ENCODE measurements around the gene PARL. TPM values are rescaled to one million over a fixed set of nuclear protein-coding genes. Genes with fewer than 3 reads are reported as not detected.

The PARL gene
- total RNA-seq, 1 experiment from 2014 or later: 55.5 TPM

GRCh38 chr3:183845608-183846288 lies 38.9 kb downstream of the PARL start:
- no peaks in the 10 kb centered on the region for H3K4me1 ChIP-seq
- H3K4me3 ChIP-seq: no peak overlapping the region
- H3K9me3 ChIP-seq (replicated peaks): no peaks in the 10 kb centered on the region
- no peak for DNase-seq
- H3K27ac ChIP-seq: no peak overlapping the region
- H3K27me3 ChIP-seq: no peaks in the 10 kb centered on the region
- peaks cover 33% of the 10 kb centered on the region for H3K36me3 ChIP-seq

GRCh38 chr3:183845090-183845489 lies 39.6 kb downstream of the PARL start:
- Histone ChIP-seq H3K36me3 (peaks cover 36% of the 10 kb centered on the region), H3K4me3 (no peak overlapping the region), H3K27me3 (no peaks in the 10 kb centered on the region), H3K9me3 (replicated peaks) (no peaks in the 10 kb centered on the region), H3K4me1 (no peaks in the 10 kb centered on the region), H3K27ac (no peak overlapping the region)
- no peak for DNase-seq

DNA sequence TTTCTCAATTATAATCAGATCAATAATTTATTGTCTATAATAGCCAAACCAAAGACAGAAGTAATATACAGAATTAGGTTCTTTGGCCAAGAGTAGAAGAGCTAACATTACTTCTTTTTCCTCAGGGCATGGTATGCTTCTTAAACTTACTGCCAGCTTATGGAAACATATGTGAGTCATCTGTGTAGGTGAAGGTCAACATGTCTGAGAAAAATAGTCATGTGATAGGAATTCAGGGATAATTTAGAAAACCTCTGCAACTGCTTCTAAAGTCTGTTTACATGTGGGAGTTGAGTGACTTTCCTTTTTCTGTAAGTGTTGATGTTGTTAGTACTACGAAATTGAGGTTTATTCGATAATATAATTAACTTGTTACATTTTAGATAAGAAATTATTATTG lies 40.1 kb downstream of the PARL start:
- peaks cover 38% of the 10 kb centered on the region for H3K36me3 ChIP-seq
- no peaks in the 10 kb centered on the region for H3K27me3 ChIP-seq
- DNase-seq: no peak
- H3K9me3 ChIP-seq (replicated peaks): no peaks in the 10 kb centered on the region
- H3K4me1 ChIP-seq: no peaks in the 10 kb centered on the region
- no peak overlapping the region for H3K4me3 ChIP-seq
- no peak overlapping the region for H3K27ac ChIP-seq

DNA sequence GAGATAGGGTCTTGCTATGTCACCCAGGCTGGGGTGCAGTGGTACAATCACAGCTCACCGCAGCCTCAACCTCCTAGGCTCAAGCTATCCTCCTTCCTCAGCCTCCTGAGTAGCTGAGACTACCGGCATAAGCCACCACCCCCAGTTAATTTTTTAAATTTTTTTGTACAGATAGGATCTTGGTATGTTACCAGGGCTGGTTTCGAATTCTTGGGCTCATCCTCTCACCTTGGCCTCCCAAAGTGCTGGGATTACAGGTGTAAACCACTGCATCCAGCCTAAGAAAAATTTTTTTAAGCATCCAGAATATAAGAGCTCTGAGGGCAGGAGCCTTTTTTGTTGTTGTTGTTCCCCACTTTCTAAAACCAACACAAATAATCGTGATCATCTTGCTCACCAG lies 44.9 kb downstream of the PARL start:
- H3K9me3 ChIP-seq (replicated peaks): no peaks in the 10 kb centered on the region
- H3K36me3 ChIP-seq: peaks cover 36% of the 10 kb centered on the region
- no peaks in the 10 kb centered on the region for H3K27me3 ChIP-seq
- no peak overlapping the region for H3K4me3 ChIP-seq
- H3K27ac ChIP-seq: no peak overlapping the region
- no peaks in the 10 kb centered on the region for H3K4me1 ChIP-seq
- DNase-seq: no peak

DNA sequence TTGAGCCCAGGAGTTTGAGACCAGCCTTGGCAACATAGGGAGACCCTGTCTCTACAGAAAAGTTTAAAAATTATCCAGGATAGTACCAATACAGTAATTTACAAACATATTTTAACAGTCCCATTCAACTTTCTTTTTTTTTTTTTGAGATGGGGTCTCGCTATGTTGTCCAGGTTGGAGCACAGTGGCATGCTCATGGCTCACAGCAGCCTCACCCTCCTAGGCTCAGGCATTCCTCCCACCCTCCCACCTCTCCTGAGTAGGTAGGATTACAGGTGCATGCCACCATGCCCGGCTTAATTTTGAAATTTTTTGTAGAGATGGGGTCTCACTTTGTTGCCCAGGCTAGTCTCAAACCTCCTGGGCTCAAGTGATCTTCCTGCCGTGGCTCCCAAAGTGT lies 46.8 kb downstream of the PARL start:
- no peaks in the 10 kb centered on the region for H3K27me3 ChIP-seq
- no peaks in the 10 kb centered on the region for H3K9me3 ChIP-seq (replicated peaks)
- H3K36me3 ChIP-seq: peaks cover 34% of the 10 kb centered on the region
- DNase-seq: no peak
- no peak overlapping the region for H3K27ac ChIP-seq
- H3K4me3 ChIP-seq: no peak overlapping the region
- H3K4me1 ChIP-seq: no peaks in the 10 kb centered on the region

GRCh38 chr3:183837390-183837789 lies 47.3 kb downstream of the PARL start:
- Histone ChIP-seq H3K36me3 (peaks cover 36% of the 10 kb centered on the region), H3K4me1 (no peaks in the 10 kb centered on the region), H3K9me3 (replicated peaks) (no peaks in the 10 kb centered on the region), H3K27me3 (no peaks in the 10 kb centered on the region), H3K4me3 (no peak overlapping the region), H3K27ac (no peak overlapping the region)
- no peak for DNase-seq

GRCh38 chr3:183833516-183833915 lies 51.2 kb downstream of the PARL start:
- DNase-seq: no peak
- Histone ChIP-seq H3K27ac (no peak overlapping the region), H3K9me3 (replicated peaks) (no peaks in the 10 kb centered on the region), H3K27me3 (no peaks in the 10 kb centered on the region), H3K4me3 (no peak overlapping the region), H3K4me1 (no peaks in the 10 kb centered on the region), H3K36me3 (peaks cover 20% of the 10 kb centered on the region)

GRCh38 chr3:183830187-183830586 lies 54.5 kb downstream of the PARL start:
- peaks cover 8% of the 10 kb centered on the region for H3K4me1 ChIP-seq
- H3K27ac ChIP-seq: no peak overlapping the region
- H3K36me3 ChIP-seq: peaks cover 12% of the 10 kb centered on the region
- H3K9me3 ChIP-seq (replicated peaks): no peaks in the 10 kb centered on the region
- H3K4me3 ChIP-seq: no peak overlapping the region
- DNase-seq: no peak
- no peaks in the 10 kb centered on the region for H3K27me3 ChIP-seq

DNA sequence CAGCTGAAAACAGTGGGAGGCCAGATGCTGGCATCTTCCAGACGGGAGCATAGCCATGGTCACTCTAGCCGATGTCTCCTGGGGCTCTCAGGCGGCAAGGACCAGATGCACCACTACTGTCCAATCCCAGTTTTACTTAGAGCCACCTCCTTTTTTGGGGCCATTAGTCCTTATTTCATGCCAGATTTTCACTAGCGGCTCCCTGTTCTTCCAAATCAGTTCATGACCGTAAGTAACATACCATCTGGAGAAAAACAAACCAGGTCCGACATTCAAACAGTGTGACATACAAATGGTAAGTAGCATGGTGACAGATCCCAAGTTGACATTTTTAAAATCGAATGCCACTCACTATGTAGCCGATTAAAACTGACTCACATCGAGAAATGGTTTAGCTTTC lies 55.2 kb downstream of the PARL start:
- H3K27me3 ChIP-seq: no peaks in the 10 kb centered on the region
- peaks cover 11% of the 10 kb centered on the region for H3K36me3 ChIP-seq
- H3K4me3 ChIP-seq: no peak overlapping the region
- no peak overlapping the region for H3K27ac ChIP-seq
- no peak for DNase-seq
- peaks cover 8% of the 10 kb centered on the region for H3K4me1 ChIP-seq
- H3K9me3 ChIP-seq (replicated peaks): no peaks in the 10 kb centered on the region

DNA sequence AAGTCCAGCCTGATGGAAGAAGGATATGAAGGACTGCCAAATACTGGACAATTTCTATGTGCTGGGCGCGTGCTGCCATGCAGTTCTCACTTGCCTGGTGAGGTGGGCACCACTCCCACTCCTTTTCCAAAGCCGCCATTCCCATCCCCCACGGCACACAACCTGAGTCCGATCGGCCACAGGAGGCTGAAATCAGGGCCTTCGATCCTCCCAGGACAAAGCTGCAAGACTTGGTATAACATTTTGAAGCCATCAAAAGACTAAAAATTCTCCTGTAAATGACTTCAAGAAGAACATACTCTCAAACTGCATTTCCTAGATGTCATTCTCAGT lies 56.2 kb downstream of the PARL start:
- H3K9me3 ChIP-seq (replicated peaks): no peaks in the 10 kb centered on the region

DNA sequence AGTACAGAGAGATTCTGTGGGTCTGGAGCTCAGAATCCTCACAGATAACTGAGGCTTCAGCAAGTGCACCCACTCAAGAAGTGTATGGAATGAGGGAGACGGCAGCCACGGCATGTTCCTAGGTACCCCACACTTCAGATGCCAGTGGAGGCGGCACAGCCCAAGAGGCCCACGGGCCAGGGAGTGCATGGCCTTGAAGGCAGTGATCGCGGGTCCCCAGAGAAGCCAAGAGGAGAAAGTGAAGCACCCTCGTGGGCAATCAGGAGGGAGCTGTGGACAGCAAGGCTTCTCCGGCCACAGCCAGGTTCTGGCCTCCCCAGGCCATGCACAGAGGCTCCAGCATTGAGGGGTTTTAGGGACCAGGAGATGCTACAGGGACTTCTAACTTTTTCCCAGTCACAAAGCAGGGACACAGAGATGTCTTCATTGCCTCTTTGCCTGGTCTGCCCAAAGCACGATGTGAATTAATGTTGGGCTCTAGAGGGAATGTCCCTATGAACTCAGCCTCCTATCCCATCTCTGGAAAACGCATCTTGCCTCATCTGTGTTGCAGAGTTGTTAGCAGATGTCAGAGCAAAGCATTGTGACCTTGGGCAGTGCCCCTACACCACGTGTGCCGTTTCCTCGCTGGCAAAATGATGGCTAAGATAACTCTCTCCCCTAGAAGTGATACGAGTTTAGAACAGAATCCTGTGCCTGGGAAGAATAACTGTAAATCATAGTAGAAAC lies 56.7 kb downstream of the PARL start:
- peaks cover 8% of the 10 kb centered on the region for H3K4me1 ChIP-seq
- H3K27me3 ChIP-seq: no peaks in the 10 kb centered on the region
- no peak overlapping the region for H3K27ac ChIP-seq
- no peak overlapping the region for H3K4me3 ChIP-seq
- no peak for DNase-seq
- H3K9me3 ChIP-seq (replicated peaks): no peaks in the 10 kb centered on the region
- H3K36me3 ChIP-seq: peaks cover 4% of the 10 kb centered on the region

More for the DNA sequence above, 56.2 kb downstream of the PARL start:
- Histone ChIP-seq H3K27ac (no peak overlapping the region), H3K27me3 (no peaks in the 10 kb centered on the region), H3K4me1 (peaks cover 8% of the 10 kb centered on the region), H3K4me3 (no peak overlapping the region), H3K36me3 (peaks cover 4% of the 10 kb centered on the region)
- DNase-seq: no peak

GRCh38 chr3:183826448-183827250 lies 58.0 kb downstream of the PARL start:
- H3K27ac ChIP-seq: no peak overlapping the region
- H3K36me3 ChIP-seq: no peaks in the 10 kb centered on the region; the same call in 1 of the 2 replicates
- peaks cover 8% of the 10 kb centered on the region for H3K4me1 ChIP-seq
- H3K9me3 ChIP-seq (replicated peaks): no peaks in the 10 kb centered on the region
- no peaks in the 10 kb centered on the region for H3K27me3 ChIP-seq
- DNase-seq: no peak
- H3K4me3 ChIP-seq: no peak overlapping the region

- Histone ChIP-seq H3K27me3 (no peaks in the 10 kb centered on the region), H3K27ac (peak within 1 kb of the TSS; percentile 17; the same call in 1 of the 2 replicates), H3K9me3 (replicated peaks) (no peaks in the 10 kb centered on the region), H3K4me1 (peaks cover 8% of the 10 kb centered on the region), H3K36me3 (no peaks in the 10 kb centered on the region), H3K4me3 (peak within 1 kb of the TSS; percentile 74)
- DNase-seq: peak; percentile 73 to 76
These were observed 59.1 kb downstream of the PARL start, which contains the start of gene MAP6D1 for GRCh38 chr3:183825456-183826161. TSS of gene MAP6D1 (minus strand) at chr3:183825577. CDS start at chr3:183825547, 30 bp downstream.

DNA sequence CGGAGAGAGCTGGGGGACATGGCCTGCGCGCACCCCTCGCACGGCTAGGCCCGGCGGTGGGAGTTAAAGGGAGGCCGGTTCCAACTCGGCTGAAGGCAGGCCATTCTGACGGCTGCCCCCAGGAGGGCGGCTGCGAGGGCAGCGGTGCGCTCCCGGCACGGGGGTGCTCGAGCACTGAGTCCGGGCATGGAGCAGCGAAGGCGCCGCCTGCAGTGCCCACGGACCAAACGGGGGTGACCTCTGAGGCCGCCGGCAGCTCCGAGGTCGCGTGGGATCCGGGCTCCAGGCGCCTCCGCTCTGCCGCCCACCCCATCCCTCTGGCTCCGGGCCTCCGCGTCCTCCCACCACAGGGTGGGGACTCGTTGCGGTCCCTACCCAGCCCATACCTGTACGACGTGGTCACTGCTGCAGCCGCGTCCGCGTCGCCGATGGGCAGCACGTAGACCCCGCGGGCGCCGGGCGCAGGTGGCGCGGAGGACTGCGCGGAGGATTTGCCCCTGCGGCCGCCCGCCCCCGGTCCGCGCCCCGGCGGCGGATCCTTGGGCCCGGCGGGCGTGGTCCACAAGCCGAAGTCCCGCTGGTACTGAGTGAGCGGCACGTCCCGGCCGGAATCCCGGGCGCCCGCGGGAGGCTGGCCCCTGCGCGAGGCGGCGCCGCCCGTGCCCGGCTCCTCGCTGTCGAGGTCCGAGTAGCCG lies 59.8 kb downstream of the PARL start:
- Histone ChIP-seq H3K9me3 (replicated peaks) (no peaks in the 10 kb centered on the region), H3K27me3 (no peaks in the 10 kb centered on the region), H3K27ac (no peak overlapping the region), H3K36me3 (no peaks in the 10 kb centered on the region), H3K4me3 (peak overlapping the region; percentile 74), H3K4me1 (peaks cover 8% of the 10 kb centered on the region)
- DNase-seq: peak; percentile 27 to 44

Data from SJCRH30 (cell line).